ENCODE results near the gene VSX2. TPM values are rescaled to one million over a fixed set of nuclear protein-coding genes. Genes with fewer than 3 reads are reported as not detected.

VSX2 gene
- not detected in 2 replicates for total RNA-seq (2021)
- long read RNA-seq, result 0 reads

DNA sequence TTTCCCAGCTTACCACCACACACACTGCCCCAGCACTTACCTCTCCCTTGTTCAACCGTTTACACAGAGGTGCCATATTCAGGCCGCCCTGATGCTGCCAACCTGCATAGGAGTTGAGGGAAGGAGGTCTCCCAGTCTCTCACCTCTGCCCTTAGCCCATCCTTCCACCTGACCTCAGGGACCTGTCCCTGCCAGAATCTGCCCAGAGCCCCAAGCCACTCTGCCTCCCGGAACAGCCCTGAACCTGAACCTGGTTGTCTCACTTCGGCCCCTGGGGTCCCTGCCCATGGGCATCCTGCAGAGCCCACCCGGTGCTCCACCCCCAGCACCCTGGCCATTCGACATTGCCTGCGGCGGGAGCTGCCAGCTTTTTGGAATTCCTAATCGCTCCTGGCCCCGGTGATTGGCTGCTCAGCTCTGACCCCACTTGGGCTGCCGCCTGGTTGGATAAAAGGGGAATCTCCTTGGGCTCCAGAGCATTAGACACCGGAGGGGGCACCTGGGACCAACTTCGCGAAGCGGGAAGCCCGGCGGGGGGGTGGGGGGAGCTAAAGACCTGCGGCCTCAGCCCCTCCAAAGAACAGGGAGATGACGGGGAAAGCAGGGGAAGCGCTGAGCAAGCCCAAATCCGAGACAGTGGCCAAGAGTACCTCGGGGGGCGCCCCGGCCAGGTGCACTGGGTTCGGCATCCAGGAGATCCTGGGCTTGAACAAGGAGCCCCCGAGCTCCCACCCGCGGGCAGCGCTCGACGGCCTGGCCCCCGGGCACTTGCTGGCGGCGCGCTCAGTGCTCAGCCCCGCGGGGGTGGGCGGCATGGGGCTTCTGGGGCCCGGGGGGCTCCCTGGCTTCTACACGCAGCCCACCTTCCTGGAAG lies at the start of gene VSX2:
Gene VSX2, plus strand, starts transcription at position 476 of the 874 bp plus-strand sequence. Its CDS starts 113 bp downstream, at position 589.
- H3K36me3 Mint-ChIP-seq (ENCODE audit: insufficient read depth in 1 of 3, low read depth in 3 of 3), result no peaks in the 10 kb centered on the region; a peak in 1 of 7 replicates
- no peak within 1 kb of the TSS for H3K56ac ChIP-seq (ENCODE audit: insufficient read length, low read depth, low read length)
- H4K8ac ChIP-seq (replicated peaks; ENCODE audit: insufficient read length, low read depth, low read length), result no peak within 1 kb of the TSS
- no peaks in the 10 kb centered on the region for H3K79me1 ChIP-seq (ENCODE audit: insufficient read depth, low read depth, low read length, poor library complexity, severe bottlenecking)
- no peaks in the 10 kb centered on the region for H3K79me2 ChIP-seq (ENCODE audit: insufficient read depth, low read length)
- peak within 1 kb of the TSS; percentile 73 for H3K4me2 ChIP-seq (ENCODE audit: insufficient read depth, insufficient read length, low read length)
- H3K14ac ChIP-seq (ENCODE audit: insufficient read depth, low read length), result no peak within 1 kb of the TSS; the same call in 1 of the 2 replicates
- H2AK5ac ChIP-seq (ENCODE audit: insufficient read length, low read length), result no peak within 1 kb of the TSS
- no peak within 1 kb of the TSS for H3K18ac ChIP-seq (ENCODE audit: insufficient read length, low read depth, low read length)
- no peak within 1 kb of the TSS for H2BK120ac ChIP-seq (ENCODE audit: low read depth, low read length, poor library complexity, severe bottlenecking)
- no peak within 1 kb of the TSS for H2BK5ac ChIP-seq (ENCODE audit: insufficient read length, low read length)
- H3K9ac ChIP-seq (ENCODE audit: extremely low read depth, insufficient read length, low read length), result no peak within 1 kb of the TSS
- TF ChIP-seq, protein P1, sequence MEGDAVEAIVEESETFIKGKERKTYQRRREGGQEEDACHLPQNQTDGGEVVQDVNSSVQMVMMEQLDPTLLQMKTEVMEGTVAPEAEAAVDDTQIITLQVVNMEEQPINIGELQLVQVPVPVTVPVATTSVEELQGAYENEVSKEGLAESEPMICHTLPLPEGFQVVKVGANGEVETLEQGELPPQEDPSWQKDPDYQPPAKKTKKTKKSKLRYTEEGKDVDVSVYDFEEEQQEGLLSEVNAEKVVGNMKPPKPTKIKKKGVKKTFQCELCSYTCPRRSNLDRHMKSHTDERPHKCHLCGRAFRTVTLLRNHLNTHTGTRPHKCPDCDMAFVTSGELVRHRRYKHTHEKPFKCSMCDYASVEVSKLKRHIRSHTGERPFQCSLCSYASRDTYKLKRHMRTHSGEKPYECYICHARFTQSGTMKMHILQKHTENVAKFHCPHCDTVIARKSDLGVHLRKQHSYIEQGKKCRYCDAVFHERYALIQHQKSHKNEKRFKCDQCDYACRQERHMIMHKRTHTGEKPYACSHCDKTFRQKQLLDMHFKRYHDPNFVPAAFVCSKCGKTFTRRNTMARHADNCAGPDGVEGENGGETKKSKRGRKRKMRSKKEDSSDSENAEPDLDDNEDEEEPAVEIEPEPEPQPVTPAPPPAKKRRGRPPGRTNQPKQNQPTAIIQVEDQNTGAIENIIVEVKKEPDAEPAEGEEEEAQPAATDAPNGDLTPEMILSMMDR (conservative IDR thresholded peaks at IDR 0.05), result peak; percentile 17; the same call in 1 of the 3 replicates
- H3K27me3 ChIP-seq (ENCODE audit: insufficient read depth, low read length), result peaks cover 66% of the 10 kb centered on the region
- H3K4me1 ChIP-seq (ENCODE audit: insufficient read depth, low read length), result 0 out of 2 replicates have a peak, but pooled peaks cover 3% of the 10 kb centered on the region
- no peak within 1 kb of the TSS for H3T11ph ChIP-seq (ENCODE audit: low read length)
- H3K23me2 ChIP-seq (ENCODE audit: insufficient read length, low read depth, low read length, poor library complexity, severe bottlenecking), result peaks cover 21% of the 10 kb centered on the region
- no peak within 1 kb of the TSS for H3K23ac ChIP-seq (ENCODE audit: insufficient read length, low read depth, low read length)
- no peak within 1 kb of the TSS for H2BK12ac ChIP-seq (ENCODE audit: insufficient read length, low read depth, low read length)
- H3K27me3 Mint-ChIP-seq (ENCODE audit: low read depth), result peaks cover 98% of the 10 kb centered on the region
- H4K20me1 ChIP-seq (ENCODE audit: control insufficient read depth, insufficient read depth, insufficient read length), result no peaks in the 10 kb centered on the region
- H3K27ac Mint-ChIP-seq, result no peak within 1 kb of the TSS
- no peak within 1 kb of the TSS for H2BK20ac ChIP-seq (ENCODE audit: low read depth, low read length, poor library complexity, severe bottlenecking)
- H4K91ac ChIP-seq (ENCODE audit: insufficient read length, low read depth, low read length), result no peak within 1 kb of the TSS
- H4K5ac ChIP-seq (ENCODE audit: insufficient read length, low read depth, low read length), result no peak within 1 kb of the TSS
- H3K4me1 Mint-ChIP-seq, result peaks cover 25 to 38% of the 10 kb centered on the region in 2 experiments
- no CpG with 5 or more reads among the region's 40 CpGs for WGBS (ENCODE audit: extremely low coverage, insufficient read length, low lambda C conversion rate)
- DNase-seq, result peak; percentile 78
- no peak within 1 kb of the TSS for H2AFZ ChIP-seq (ENCODE audit: low read length)
- no peaks in the 10 kb centered on the region for H3K9me3 ChIP-seq (ENCODE audit: control insufficient read depth, low read depth, low read length)
- H3K4ac ChIP-seq (ENCODE audit: low read depth, low read length), result no peak within 1 kb of the TSS
- H2BK15ac ChIP-seq (ENCODE audit: low read depth, low read length), result no peak within 1 kb of the TSS; the same call in 1 of the 2 replicates
- H3K9me3 Mint-ChIP-seq, result no peaks in the 10 kb centered on the region; a peak in 1 of 5 replicates
- peak within 1 kb of the TSS; percentile 54 to 80 for H3K4me3 Mint-ChIP-seq
- no peak within 1 kb of the TSS for H3K27ac ChIP-seq (ENCODE audit: insufficient read length, low read depth, low read length)

All from H9 (cell line).